Measurements from ENCODE around the gene CTIF.

The CTIF gene

DNA sequence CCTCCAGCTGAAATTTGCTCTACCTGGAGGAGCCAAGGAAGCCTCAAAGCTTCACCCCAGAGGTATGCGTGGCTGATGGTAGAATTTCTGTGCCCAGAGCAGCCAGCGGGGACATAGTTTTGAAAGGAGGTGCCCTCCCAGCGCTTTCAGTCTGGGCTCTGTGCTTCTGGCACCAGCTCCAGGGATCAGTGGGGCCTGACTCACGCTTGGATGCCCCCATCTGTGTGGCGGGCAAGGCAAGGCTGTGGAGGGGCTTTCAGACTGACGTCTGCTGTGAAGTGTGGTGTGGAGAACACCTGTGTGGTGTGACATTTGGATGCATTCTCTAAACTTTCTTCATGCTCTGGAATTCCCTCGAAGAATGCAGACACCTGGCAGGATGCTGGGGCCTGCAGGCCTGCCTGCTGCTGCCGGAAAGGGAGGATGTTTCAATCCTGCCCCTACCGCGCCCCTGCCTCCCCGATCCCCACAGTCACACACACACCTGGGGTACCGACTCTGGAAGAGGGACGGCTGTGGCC is 84.1 kb downstream of the CTIF start:
- peak; percentile 18 for DNase-seq

DNA sequence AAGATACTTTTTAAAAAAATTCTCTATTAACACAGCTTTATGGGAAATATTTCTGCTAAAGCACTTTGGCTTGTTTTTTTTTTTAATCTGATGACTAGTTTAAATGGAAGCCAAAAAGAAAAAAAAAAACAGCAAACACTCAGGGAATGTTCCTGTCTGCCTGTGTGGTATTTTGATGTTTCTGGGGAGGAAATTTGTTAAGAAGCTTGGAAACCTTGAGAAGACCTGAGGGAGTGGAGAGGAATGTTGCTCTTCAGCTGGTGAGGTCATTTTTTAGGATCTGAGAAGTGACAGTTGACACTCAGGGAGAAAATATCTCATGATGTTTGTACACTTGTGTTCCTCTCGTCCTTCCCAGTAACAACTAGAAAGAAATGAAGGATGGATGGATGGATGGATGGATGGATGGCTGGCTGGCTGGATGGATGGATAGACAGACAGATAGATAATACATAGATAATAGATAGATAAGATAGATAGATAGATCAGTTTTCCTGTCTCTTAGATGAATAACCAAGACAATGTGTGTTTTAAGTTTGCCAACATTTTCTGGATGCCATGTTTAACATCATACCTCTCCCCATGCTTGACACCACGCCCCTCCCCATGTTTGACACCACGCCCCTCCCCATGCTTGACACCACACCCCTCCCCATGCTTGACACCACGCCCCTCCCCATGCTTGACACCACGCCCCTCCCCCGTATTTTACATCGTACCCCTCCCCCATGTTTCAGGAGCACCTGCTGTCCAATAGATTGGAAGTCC is 84.8 kb downstream of the CTIF start:
- peak; percentile 4 for DNase-seq

GRCh38 chr18:48624856-48625255 is 86.0 kb downstream of the CTIF start:
- DNase-seq, result no peak

DNA sequence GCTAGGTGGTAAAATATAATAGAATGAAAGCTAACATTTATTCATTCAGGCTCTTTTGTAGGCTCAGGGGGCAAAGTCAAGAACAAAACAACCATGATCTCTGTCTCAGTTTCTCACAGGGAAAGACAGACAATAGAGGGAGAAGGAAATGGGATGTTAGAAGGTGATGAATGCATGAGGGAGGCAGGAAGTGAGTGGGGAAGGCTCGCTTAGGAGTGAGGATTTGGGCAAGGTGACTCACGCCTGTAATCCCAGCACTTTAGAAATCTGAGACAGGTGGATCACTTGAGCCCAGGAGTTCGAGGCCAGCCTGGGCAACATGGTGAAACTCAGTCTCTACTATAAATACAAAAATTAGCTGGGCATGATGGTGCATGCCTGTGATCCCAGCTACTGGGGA is 88.4 kb downstream of the CTIF start:
- DNase-seq, result no peak

GRCh38 chr18:48629730-48630324 is 91.0 kb downstream of the CTIF start:
- DNase-seq, result peak; percentile 22

- DNase-seq, result peak; percentile 7
Observed at GRCh38 chr18:48631851-48632250, 93.0 kb downstream of the CTIF start.

DNA sequence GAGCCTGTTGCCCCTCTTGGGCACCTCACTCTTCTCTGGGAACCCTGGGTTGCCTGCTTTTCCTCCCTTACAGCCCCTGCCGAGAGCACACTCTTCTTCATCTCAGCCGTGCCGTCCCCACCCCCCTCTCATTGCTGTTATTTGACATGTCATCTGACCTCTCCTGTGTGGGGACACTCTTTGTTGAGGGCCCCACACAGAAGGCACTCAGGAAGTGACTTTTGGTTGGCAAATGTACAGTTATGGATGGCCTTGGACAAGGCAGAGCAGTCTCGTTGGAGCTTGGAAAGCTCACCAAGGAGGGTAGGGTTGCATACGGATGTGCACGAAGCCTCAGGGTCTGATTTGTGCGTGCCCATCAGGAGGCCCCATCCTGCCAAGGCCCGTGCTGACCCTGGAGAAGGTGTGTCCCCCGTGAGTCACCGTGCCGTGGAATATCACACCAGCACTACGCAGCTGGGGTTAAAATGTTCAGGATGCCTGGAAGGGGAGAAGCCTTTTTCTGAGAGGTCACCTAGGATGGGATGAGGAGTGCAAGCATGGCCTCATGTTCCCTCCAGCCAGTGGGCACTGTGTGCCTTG is 93.9 kb downstream of the CTIF start:
- DNase-seq, result peak; percentile 7

DNA sequence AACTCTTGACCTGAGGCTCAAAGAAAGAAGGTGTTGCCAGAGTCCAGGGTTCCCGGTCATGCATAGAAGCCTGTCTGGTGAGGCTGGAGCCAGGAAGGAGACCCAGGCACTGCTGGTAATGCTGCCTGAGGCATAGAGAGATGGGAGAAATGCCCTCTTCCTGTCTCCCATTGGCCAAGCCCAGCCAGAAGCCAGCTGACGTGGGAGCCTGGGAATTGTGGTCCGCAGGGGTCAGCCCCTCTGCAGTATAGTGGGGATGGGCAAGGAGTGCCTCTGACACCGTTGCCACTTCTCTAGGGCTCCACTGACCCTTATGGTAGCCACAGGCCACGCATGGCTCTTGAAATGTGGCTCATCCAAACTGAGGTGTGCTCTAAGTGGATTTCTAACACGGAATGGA is 95.7 kb downstream of the CTIF start:
- peak; percentile 2 for DNase-seq

DNA sequence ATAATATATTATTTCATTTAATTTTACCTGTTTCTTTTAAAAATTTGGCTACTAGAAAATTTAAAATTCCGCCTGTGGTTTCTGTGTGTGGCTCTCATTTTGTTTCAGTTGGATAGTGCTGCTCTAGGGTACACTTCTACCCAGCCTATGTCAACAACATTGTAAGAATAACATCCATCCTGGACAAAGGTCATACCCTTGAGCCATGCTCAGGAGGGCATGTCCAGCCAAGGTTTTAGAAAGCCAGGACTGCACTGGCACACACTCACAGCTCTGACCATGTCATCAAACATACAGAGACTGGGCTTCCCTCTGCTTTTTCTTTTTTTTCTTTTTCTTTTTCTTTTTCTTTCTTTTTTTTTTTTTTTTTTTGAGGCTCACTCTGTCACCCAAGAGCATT is 96.1 kb downstream of the CTIF start:
- no peak for DNase-seq

- peak; percentile 5 for DNase-seq
Observed at GRCh38 chr18:48635806-48636205, 97.0 kb downstream of the CTIF start.

DNA sequence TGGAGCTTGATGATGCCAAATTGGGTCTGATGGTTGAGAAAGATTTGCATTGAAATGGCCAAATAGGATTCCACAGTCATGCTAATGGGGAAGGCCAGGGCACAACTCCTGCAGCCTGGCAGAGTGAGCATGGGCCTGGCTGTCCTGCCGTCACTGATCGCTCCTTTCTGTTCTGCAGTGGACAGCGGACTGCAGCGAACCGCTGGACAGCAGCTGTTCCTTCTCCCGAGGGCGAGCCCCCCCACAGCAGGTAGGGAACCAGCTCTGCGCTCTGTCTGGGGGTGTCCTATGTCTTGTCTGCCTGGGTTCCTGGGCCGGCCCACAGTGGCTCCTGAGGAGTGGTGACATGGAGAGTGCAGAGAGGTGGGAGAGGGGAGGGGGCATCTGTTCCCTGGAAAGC is 97.6 kb downstream of the CTIF start:
- peak; percentile 9 for DNase-seq

- peak; percentile 21 for DNase-seq
Observed at GRCh38 chr18:48637081-48637990, 98.5 kb downstream of the CTIF start.

GRCh38 chr18:48638451-48638850 is 99.6 kb downstream of the CTIF start:
- peak; percentile 2 for DNase-seq

GRCh38 chr18:48638896-48639771 is 100.3 kb downstream of the CTIF start:
- peak; percentile 6 for DNase-seq

- DNase-seq, result peak; percentile 15
Observed at GRCh38 chr18:48639772-48640432, 101.1 kb downstream of the CTIF start.

DNA sequence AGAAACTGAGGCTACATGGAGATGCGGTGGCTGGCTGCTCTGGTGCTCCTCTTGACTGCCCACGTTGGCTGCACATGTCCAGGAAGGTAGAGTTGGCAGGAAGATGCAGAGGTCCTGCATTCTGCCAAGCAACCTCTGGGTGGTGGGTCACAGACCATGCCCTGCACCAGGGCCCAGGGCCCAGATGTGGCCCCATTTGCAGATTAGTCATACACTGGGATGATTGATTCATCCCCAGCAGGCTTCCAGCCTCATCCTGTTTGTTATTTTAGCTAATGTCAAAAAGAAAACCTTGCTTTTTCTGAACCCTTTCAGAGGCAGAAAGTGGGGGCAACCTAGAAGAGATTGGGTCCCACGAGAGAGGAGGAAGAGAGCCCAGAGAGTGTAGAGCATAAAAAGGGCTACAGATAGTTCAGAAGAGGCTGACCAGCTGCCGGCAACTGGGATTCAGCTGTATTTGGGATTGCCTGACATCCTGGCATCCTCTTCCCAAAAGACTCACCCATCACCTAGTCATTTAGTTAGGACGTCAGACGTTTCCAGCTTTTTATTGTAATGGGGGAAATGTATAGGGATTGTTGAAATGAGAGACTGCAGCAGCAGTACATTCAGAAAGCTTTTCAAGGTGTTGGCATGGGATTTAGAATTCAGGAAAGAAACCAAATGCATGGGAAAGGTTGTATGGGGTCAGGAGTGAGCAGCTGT is 101.9 kb downstream of the CTIF start:
- DNase-seq, result peak; percentile 7

DNA sequence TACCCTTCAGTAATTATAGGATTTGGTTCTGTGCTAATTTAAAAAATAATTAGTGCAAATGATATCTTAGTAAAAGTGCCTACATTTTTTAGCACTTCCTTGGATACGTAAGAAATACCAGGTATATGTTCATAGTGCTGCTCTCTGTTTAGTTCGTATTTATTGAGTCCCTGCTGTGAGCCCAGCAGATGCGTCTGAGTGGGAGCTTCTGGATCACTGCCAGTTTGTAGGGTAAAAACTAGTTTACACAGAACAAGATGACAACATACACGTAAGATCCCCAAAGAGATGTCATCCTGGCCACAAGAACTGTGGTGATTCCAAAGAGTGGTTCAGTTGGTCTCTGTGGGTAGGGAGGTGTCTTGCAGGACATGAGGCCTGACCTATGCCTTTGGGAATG is 103.2 kb downstream of the CTIF start:
- peak; percentile 8 for DNase-seq

DNA sequence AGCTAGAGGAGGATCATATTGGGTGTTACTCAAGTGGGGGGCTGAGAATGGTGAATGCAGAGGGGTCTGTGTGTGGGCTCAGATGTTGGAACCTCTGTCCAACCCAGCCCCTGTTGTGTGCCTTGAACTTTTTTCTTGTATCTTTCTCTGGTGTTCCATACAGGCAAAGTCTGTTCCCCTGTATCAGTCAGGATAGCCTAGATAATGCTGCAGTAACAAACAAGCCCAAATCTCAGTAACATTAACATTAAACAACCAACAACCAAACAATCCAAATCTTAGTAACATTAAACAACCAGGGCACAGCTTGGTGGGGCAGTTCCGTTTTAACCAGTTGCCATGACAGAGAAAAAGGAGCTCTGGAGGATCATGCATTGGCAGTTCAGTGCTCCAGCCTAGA is 103.7 kb downstream of the CTIF start:
- DNase-seq, result no peak

DNA sequence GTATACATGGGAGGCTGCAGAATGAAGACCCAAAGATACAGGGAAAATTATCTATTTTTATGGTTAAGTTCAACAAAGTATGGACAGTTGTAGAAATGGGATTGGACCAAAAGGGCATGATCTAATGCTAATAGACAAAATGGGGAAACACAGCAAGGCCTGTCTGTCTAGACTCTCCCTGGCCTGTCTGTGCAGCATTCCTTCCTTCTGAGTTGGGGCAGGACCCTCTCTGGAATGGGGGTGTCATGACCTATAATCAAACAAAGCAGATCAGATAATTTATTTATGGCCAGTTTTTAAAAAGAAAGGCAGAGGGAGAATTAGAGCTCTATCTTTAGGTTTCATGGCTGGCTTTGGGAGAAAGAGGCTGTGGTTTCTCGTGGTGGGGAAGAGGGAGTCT is 104.4 kb downstream of the CTIF start:
- peak; percentile 2 for DNase-seq

DNA sequence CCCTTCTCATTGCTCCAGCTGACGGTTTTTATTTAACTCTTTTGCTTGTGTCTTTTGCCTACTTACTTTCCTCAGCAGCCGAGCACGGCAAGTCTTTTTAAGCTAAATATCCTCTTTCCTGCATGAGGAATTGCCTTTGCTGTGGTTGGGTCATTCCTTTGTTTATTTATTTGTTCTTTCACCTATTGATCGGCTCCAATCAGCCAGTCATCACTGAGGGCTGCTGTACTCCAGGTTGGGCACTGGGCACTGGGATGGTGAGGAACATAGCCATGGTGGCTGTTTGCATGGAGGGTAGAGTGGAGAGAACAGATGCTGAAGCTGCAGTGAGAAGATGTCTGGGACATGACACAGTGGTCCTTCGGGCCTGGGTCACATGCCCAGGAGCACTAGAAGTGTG is 105.2 kb downstream of the CTIF start:
- DNase-seq, result no peak
